ENCODE measurements around the gene SRSF8.

DNA sequence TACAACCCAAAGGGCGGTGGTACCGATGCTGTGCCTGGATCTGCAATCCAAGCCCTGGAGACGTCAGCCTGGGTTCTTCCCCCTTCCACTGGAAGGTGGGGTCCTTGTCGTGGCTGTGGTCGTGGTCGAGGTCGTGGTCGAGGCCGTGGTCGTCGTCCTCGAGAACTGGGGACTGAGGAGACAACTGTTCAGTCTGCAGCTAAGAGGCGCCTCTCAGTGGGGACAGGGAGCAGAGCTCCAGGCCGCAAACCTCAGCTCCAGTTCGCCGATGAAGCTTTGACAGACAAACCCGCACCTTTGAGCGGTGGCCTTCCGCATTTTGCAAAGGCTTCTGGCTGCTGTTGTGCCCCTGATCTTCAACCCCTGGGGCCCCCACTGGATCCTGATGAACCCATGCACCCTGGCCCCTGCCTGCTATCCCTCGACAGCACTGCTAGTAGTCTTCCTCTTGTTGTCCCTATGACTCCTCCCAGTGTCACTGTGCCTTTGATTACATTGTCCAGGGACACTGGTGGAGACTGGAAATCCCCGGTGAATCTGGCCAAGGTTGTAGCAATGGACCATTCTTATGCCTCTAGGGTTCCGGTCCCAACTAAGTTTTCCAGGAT, 16.0 kb upstream of the SRSF8 start:
- TF ChIP-seq ZNF717 (CRISPR knock-in tag; IDR thresholded peaks at IDR 0.05) (no peak), ZBTB9 (CRISPR knock-in tag; IDR thresholded peaks at IDR 0.05) (no peak), DACH1 (IDR thresholded peaks at IDR 0.05; ENCODE audit: partially characterized antibody) (no peak), SIRT6 (IDR thresholded peaks at IDR 0.05; ENCODE audit: low read depth, low read length) (no peak), KAT8 (IDR thresholded peaks at IDR 0.05; ENCODE audit: low read depth) (no peak), ZZZ3 (IDR thresholded peaks at IDR 0.05) (no peak), SIN3A (IDR thresholded peaks at IDR 0.05; ENCODE audit: borderline replicate concordance in 2 of 2, control insufficient read depth in 1 of 2, low read depth in 2 of 2, low read length in 2 of 2) (no peak), GABPB1 (CRISPR knock-in tag; IDR thresholded peaks at IDR 0.05) (no peak), TCFL5 (CRISPR knock-in tag; conservative IDR thresholded peaks at IDR 0.05) (no peak), KLF1 (tag; IDR thresholded peaks at IDR 0.05) (no peak)
- TF ChIP-seq, protein P1, sequence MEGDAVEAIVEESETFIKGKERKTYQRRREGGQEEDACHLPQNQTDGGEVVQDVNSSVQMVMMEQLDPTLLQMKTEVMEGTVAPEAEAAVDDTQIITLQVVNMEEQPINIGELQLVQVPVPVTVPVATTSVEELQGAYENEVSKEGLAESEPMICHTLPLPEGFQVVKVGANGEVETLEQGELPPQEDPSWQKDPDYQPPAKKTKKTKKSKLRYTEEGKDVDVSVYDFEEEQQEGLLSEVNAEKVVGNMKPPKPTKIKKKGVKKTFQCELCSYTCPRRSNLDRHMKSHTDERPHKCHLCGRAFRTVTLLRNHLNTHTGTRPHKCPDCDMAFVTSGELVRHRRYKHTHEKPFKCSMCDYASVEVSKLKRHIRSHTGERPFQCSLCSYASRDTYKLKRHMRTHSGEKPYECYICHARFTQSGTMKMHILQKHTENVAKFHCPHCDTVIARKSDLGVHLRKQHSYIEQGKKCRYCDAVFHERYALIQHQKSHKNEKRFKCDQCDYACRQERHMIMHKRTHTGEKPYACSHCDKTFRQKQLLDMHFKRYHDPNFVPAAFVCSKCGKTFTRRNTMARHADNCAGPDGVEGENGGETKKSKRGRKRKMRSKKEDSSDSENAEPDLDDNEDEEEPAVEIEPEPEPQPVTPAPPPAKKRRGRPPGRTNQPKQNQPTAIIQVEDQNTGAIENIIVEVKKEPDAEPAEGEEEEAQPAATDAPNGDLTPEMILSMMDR (IDR thresholded peaks at IDR 0.05 in 2 of 3, conservative IDR thresholded peaks at IDR 0.05 in 1 of 3; ENCODE audit: insufficient read depth in 2 of 3, low read depth in 1 of 3, low read length in 3 of 3), result peak; percentile 20 to 23 (median 21); a peak in 3 of 6 replicates
